ENCODE data around the gene OSBPL3.

GRCh38 chr7:24958399-24958798 is 21.6 kb downstream of the OSBPL3 start:
- TF ChIP-seq CTCF (IDR thresholded peaks at IDR 0.05): no peak
- no peak for TF ChIP-seq POLR2A (IDR thresholded peaks at IDR 0.05)

Data from heart left ventricle (tissue), 13 donors.